Motor neuron (in vitro differentiated cells): ENCODE results near the gene CYBA. TPM values are rescaled to one million over a fixed set of nuclear protein-coding genes. Genes with fewer than 3 reads are reported as not detected.

Experiments used
- ATAC-seq, 8 experiments: fragments of 200-7000 bp; cut with Tn5 transposase; replicated peaks in 6 of 8; 2 replicates each; pipeline ENCODE4 v1.8.0; 2021; ENCODE audit warnings: mild to moderate bottlenecking in 8 of 8, moderate library complexity in 8 of 8
- H3K27ac ChIP-seq, 2 donors: fragments of 250-450 bp; sonication (Bioruptor Pico); 2 replicates each; pipeline ENCODE4 v1.9.0; 2021; ENCODE audit warnings: antibody characterized with exemption in 2 of 2, mild to moderate bottlenecking in 2 of 2, moderate library complexity in 1 of 2
- H3K4me1 ChIP-seq, 2 donors: fragments of 250-450 bp; sonication (Bioruptor Pico); replicated peaks in 1 of 2; 2 replicates each; pipeline ENCODE4 v1.6.1; 2021; ENCODE audit warnings: antibody characterized with exemption in 2 of 2, mild to moderate bottlenecking in 2 of 2, moderate library complexity in 1 of 2
- H3K4me3 ChIP-seq, 5 donors: fragments of 250-450 bp; sonication (Bioruptor Pico); 2 replicates each; pipeline ENCODE4 v1.9.0; 2021; ENCODE audit warnings: antibody characterized with exemption in 5 of 5, mild to moderate bottlenecking in 5 of 5, moderate library complexity in 4 of 5
- WGBS, 10 experiments: fragments of 450-650 bp; shearing (Covaris generic); methylation state at CpG; one replicate each; pipeline ENCODE4 v1.0.0; 2022; 5-methylcytosine and 5-hydroxymethylcytosine counted together
- in situ Hi-C, 9 experiments: fragments of 400-800 bp; cut with MboI; loops; one replicate each; pipeline ENCODE4 v1.15.0; 2021; ENCODE audit warnings: low sequenced_read_pairs in 9 of 9, low pct_unique_long_range_greater_than_20kb in 2 of 9; ENCODE audit not compliant: unreplicated experiment in 9 of 9
- total RNA-seq, 8 experiments: library from RNA; unstranded; fragments of 300-600 nt; gene quantifications; 2 replicates each; pipeline versions ENCODE4 v1.2.3 to v1.2.4, GENCODE V29; 2022

Gene CYBA
- total RNA-seq, 8 experiments from 2014 or later = 3.0 to 203 (median 10.3) TPM

DNA sequence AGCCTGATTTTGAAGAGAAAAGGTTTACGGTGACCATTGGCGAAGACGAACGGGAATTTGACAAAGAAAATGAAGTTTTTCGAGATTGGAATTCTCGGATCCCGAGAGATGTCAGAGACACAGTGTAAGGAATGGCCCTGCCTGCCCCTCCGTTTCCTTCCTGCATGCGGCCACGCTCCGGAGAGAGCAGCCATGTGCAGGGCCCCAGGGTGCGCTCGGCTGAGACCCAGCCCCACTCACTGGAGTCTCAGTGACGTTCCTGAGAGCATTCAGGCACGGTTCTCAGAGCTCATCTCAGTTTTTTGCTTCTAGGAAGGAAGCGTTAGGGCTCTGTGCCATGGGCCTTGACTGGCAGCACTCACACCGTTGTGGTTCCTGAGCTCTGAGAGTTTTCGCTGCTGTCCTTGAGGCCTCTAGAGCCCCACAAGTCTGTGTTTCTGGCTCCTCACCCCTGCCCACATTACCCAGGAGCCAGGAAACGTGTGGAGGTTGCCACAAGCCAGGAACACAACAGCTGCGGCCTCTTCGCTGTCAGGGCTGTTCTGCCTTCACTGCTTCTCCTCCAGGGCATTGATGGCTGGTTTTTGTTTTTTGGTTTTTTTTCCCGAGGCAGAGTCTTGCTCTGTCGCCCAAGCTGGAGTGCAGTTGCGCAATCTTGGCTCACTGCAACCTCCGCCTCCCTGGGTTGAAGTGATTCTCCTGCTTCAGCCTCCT, 50.9 kb downstream of the CYBA start:
- Histone ChIP-seq H3K4me3 (no peak overlapping the region), H3K27ac (no peak overlapping the region), H3K4me1 (no peaks in the 10 kb centered on the region)
- in situ Hi-C loops = no loop called here
- no peak for ATAC-seq
- 87 to 98% (median 92%) methylated on average over 4 to 20 of the region's 25 CpGs; no CpG with 5 or more reads in 2 of the 10 experiments for WGBS, 10 experiments

DNA sequence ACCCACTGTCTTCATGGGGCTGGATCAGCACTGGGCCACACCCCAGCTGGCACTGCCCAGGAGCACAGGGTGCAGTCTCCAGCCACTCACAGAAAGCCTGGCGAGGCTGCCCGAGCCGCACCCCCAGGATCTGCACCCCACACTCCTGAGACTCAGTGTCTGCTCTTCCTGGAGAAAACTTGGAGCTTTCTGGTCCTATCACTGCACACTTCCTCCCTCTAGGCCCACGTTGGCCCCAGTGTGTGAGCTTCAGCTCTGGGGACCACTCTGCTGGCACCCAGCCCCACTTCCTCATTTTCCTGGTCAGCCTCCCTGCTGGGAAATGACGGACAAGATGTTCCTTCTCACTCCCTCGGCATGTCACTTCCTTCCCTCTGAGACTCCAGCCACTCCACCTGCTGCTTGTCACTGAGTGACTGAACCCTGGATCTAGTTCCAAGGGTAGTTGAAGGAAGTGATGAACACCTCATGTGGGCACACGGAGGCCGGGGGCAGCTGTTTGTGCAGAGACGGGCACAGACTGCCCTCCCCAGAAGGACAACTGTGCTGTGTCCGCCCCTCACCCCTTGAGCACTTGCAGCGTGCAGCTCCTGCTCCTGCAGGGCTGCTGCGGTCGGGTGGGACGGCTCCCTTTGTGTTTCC, 51.6 kb downstream of the CYBA start:
- no peaks in the 10 kb centered on the region for H3K4me1 ChIP-seq
- no peak for ATAC-seq
- 0 to 93% (median 81%) methylated on average over 1 to 6 of the region's 14 CpGs; no CpG with 5 or more reads in 4 of the 10 experiments for WGBS, 10 experiments
- H3K27ac ChIP-seq = no peak overlapping the region
- in situ Hi-C loops = no loop called here
- no peak overlapping the region for H3K4me3 ChIP-seq

DNA sequence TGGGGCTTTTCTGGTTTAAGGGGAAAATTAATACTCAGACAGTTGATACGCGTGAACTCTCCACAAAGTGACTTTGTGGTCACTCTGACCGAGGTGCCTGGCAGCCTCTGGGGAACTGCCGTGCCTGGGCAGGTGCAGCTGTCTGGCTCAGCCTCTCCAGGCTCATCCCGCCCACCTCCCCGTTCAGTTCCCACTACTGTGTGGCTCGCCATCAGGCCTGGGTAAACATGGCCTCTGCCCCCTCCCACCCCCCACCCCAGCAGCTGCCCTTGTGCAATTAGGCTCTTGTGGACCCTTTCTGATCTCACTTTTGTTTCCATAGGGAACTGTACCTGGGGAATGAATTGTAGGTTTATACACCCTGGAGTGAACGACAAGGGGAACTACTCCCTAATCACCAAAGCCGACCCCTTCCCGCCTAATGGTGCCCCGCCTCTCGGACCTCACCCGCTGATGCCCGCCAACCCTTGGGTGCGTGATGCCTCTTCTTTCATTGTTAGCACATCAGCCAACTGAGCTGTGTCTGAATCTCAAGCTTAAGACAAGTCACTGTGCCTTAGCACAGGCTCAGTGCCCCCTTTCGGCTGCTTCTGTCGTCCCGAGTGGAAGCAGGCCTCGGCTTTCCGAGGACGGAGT, 52.9 kb downstream of the CYBA start:
- WGBS, 10 experiments = 87 to 100% (median 96%) methylated on average over 3 to 11 of the region's 21 CpGs; no CpG with 5 or more reads in 5 of the 10 experiments
- no peak overlapping the region for H3K4me3 ChIP-seq
- in situ Hi-C loops = no loop called here
- no peak for ATAC-seq
- no peak overlapping the region for H3K27ac ChIP-seq
- no peaks in the 10 kb centered on the region for H3K4me1 ChIP-seq

DNA sequence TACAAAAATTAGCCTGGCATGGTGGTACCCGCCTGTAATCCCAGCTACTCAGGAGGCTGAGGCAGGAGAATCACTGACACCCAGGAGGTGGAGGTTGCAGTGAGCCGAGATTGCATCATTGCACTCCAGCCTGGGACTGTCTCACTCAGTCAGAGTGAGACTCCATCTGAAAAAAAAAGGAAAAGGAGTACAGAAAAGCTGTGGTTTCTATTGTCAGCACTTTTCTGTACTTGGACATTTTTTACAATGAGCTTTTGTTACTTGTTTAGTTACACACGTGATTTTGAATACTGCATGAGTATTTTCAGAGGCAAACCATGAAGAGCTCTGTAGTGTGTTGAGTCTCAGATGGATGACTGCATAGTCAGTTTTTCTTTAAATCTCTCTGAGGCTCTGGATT, 54.4 kb downstream of the CYBA start:
- Histone ChIP-seq H3K4me3 (no peak overlapping the region), H3K27ac (no peak overlapping the region), H3K4me1 (no peaks in the 10 kb centered on the region)
- ATAC-seq = peak in 3 of 8 experiments; percentile 21 to 64 (median 28)
- in situ Hi-C loops = no loop called here
- WGBS, 10 experiments = 17 to 100% (median 81%) methylated on average over 1 to 2 of the region's 3 CpGs; no CpG with 5 or more reads in 2 of the 10 experiments

DNA sequence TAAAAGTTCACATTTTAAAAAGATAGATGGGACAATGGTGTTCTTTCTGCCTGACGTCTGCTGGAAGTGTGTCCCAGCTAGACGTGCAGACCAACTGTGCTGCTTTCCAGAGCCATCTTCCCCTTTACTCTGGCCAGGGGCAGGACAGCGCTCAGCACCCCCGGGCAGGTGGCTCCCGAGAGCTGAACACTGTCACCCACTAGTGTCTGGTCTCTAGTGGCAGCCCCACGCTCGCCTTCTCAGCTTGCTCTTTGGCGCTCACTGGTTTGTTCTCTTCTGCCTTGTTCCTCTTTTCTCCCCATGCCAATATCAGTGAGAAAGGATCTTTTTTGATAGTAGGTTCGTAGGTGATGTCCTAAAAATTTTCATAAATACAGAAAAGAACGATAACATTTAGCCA, 54.9 kb downstream of the CYBA start:
- WGBS, 10 experiments = 80 to 100% (median 97%) methylated on average over 2 to 7 of the region's 10 CpGs; no CpG with 5 or more reads in 2 of the 10 experiments
- in situ Hi-C loops = no loop called here
- Histone ChIP-seq H3K4me1 (no peaks in the 10 kb centered on the region), H3K27ac (no peak overlapping the region), H3K4me3 (no peak overlapping the region)
- no peak for ATAC-seq

DNA sequence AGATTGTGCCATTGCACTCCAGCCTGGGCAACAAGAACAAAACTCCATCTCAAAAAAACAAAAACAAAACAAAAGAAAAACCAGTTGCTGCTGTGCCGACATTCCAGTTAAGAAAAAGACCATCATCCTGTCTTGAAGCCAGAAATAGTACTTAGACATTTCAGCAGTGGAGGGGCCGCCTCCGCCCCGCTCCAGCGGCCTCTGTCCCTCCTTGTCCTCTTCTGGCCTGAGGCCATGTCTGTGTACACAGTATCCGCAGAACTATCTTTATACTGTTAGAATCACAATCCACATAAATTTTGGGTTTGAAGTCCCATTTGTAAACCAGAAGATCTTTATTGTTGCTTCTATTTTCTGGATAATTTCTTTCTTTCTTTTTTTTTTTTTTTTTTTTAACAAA, 55.8 kb downstream of the CYBA start:
- H3K27ac ChIP-seq = no peak overlapping the region
- no peak overlapping the region for H3K4me3 ChIP-seq
- in situ Hi-C loops = no loop called here
- H3K4me1 ChIP-seq = no peaks in the 10 kb centered on the region
- no peak for ATAC-seq
- 96 to 100% (median 98%) methylated on average over 4 to 6 of the region's 6 CpGs; no CpG with 5 or more reads in 1 of the 10 experiments for WGBS, 10 experiments

DNA sequence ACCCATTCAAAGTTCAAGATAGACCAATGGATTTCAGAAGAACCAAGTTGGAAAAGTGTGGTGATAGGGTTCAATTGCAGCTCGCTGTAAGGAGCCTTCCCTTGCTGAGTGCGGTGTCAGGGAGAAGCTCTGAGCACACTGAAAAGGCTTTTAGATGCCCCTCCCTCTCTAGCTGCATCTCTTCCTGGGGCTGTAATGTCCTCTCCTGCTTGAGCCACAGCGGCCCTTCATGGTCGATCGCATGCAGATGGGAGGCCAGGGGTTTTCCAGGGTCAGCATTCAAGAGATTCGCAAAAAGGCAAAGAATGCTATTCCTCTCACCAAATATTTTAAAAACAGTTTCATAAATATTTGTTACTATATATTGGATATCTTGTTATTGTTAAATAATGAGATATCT, 56.9 kb downstream of the CYBA start:
- ATAC-seq = no peak
- in situ Hi-C loops = no loop called here
- no peak overlapping the region for H3K27ac ChIP-seq
- 60 to 100% (median 97%) methylated on average over 1 to 6 of the region's 6 CpGs; no CpG with 5 or more reads in 3 of the 10 experiments for WGBS, 10 experiments
- no peak overlapping the region for H3K4me3 ChIP-seq
- no peaks in the 10 kb centered on the region for H3K4me1 ChIP-seq

DNA sequence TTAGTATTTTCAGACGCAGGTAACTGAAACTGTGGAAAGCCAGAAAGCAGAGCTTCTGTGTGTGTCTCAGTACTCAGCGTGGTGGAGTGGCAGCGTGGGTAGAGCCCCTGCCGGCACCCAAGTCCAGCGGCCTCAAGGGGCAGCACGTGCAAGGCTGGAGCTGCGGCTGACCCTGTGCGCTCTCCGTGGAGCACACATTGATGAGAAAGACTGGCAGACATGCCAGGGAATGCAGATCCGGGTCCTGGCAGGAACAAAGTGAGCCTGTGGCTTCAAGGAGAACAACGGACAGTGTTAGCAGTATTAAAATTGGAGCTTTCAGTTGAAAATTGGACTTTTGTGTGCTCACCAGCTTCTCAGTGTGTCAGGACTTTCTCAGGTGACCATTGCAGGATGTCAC, 57.4 kb downstream of the CYBA start:
- WGBS, 10 experiments = 60 to 84% (median 80%) methylated on average over 1 to 8 of the region's 11 CpGs; no CpG with 5 or more reads in 3 of the 10 experiments
- ATAC-seq = peak in 4 of 8 experiments; percentile 28 to 65 (median 40)
- Histone ChIP-seq H3K4me3 (no peak overlapping the region), H3K4me1 (no peaks in the 10 kb centered on the region), H3K27ac (no peak overlapping the region)
- in situ Hi-C loops = no loop called here

Other genes starting within 250 kb of the CYBA start
- gene ZFPM1, start 197.8 kb downstream of the CYBA start, total RNA-seq = 1 to 10 TPM; 1.4 to 3.4 (median 2.7) TPM
- 10 to 100 TPM; 13.9 to 36.9 (median 18.4) TPM for gene ZC3H18, start 80.7 kb downstream of the CYBA start, total RNA-seq
- gene IL17C, start 12.5 kb downstream of the CYBA start, total RNA-seq = 1 to 10 TPM in 1 of 8 experiments, under 1 TPM in 4, not detected in 3; 0.16 to 1.2 (median 0.41) TPM
- 100 to 1,000 TPM in 2 of 8 experiments, 10 to 100 TPM in 6; 41.7 to 108 (median 88.2) TPM for gene MVD, start 12.0 kb upstream of the CYBA start, total RNA-seq
- gene SNAI3, start 35.5 kb upstream of the CYBA start, total RNA-seq = 1 to 10 TPM; 1.3 to 4.3 (median 2.4) TPM
- gene RNF166, start 55.4 kb upstream of the CYBA start, total RNA-seq = 10 to 100 TPM in 6 of 8 experiments, 1 to 10 TPM in 2; 6.1 to 15.9 (median 13.0) TPM
- 10 to 100 TPM; 10.5 to 24.1 (median 17.1) TPM for gene CTU2, start 55.5 kb upstream of the CYBA start, total RNA-seq
- 100 to 1,000 TPM in 3 of 8 experiments, 10 to 100 TPM in 1, 1 to 10 TPM in 4; 2.2 to 163 (median 22.9) TPM for gene PIEZO1, start 134.2 kb upstream of the CYBA start, total RNA-seq
- 10 to 100 TPM in 3 of 8 experiments, 1 to 10 TPM in 4, under 1 TPM in 1; 0.71 to 18.2 (median 3.9) TPM for gene CDT1, start 152.7 kb upstream of the CYBA start, total RNA-seq
- 100 to 1,000 TPM in 3 of 8 experiments, 10 to 100 TPM in 5; 30.2 to 241 (median 65.9) TPM for gene APRT, start 160.9 kb upstream of the CYBA start, total RNA-seq
- 10 to 100 TPM in 5 of 8 experiments, 1 to 10 TPM in 3; 4.9 to 45.6 (median 17.4) TPM for gene GALNS, start 205.9 kb upstream of the CYBA start, total RNA-seq
- 10 to 100 TPM; 31.5 to 93.6 (median 52.3) TPM for gene TRAPPC2L, start 206.1 kb upstream of the CYBA start, total RNA-seq
- gene PABPN1L, start 215.6 kb upstream of the CYBA start, total RNA-seq = under 1 TPM in 4 of 8 experiments, not detected in 4; 0.14 to 0.80 (median 0.48) TPM